Embryonic facial prominence (tissue), 1 donor: Measurements from ENCODE around the gene EIF3J.
"Not testable (repeated sequence)": the region's sequence is repeated elsewhere in the genome, so short reads cannot be mapped to it uniquely, and the experiment has no call there.

Experiments
- DNase-seq: peaks from one replicate; pipeline ENCODE4 v3.0.0-alpha.2; 2016; ENCODE audit errors: extremely low spot score

Gene EIF3J

DNA sequence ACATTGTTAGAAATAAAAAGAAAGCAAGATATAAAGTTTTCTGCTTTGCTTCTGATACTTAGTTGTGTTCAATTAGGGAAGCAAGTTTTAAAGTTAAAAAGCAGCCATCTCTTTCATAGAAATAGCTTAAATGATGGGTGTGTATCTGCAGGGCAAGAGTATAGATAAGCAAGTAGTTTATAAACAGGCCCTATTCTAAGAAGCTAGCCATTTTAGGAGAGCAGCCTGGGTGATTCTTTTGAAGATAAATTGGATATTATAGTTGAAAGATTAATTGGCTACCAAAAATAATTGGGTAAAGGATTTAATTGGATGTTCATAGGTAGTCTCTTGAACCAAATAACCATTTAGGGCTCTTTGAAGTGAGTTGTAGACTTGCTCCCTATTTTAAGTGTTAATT is 5.6 kb downstream of the EIF3J start:
- DNase-seq: no peak

DNA sequence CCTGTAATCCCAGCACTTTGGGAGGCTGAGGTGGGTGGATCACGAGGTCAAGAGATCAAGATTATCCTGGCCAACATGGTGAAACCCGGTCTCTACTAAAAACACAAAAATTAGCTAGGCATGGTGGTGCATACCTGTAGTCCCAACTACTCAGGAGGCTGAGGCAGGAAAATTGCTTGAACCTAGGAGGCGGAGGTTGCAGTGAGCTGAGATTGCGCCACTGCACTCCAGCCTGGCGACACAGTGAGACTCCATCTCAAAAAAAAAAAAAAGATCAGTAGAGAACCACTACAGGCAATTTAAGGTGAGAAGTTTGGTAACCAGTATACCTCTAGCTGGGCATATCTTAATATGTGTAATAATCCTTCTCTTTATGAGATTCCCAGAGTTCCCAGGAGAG is 7.8 kb downstream of the EIF3J start:
- not testable (repeated sequence) for DNase-seq

DNA sequence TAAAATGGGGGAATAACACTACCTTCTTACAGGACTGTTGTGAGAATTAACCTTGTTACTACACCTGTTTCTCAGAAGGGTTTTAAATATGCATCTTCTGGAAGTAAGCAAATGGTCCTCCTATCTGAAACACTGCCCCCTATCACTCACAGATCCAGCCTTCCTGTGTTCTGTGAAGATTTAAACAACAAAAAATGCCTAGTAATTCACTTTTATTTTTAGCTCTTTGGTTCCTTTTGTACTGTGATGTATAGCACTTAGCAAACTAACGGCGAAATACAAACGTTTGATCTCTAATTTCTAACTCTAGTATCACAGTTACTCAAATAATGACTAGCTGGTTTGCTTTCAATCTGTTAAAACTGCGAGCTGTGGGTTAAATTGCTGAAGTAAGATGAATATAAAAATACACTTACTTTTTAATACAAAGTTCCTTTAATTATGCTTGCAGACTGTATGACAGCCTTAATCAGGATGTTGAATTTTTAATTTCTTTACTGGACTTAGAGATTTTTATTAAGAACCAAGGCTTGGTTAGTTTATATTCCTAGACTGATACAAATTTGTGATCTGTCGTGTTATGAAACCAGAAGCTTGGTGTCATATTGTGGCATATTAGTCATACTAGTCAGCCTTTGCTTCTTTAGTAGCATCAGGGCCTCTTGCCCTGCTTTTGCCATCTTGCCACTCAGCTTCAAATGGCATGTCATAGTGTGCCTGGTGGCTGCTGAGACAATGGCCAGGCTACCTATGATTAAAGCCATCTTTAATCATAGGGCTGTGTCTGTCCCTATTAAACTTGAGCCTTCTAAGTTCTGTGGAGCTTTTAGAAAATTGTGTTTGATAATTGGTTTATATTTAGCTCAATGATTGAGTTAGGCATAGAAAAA is 9.2 kb downstream of the EIF3J start:
- no peak for DNase-seq

DNA sequence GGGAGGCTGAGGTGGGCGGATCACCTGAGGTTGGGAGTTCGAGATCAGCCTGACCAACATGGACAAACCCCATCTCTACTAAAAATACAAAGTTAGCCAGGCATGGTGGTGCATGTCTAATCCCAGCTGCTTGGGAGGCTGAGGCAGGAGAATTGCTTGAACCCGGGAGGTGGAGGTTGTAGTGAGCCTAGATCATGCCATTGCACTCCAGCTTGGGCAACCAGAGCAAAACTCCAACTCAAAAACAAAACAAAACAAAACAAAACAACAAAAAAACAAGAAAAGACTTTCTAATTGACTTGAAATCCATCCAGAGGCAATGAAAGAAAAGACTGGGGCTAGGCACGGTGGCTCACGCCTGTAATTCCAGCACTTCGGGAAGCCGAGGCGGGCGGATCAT is 12.2 kb downstream of the EIF3J start:
- DNase-seq: not testable (repeated sequence)

DNA sequence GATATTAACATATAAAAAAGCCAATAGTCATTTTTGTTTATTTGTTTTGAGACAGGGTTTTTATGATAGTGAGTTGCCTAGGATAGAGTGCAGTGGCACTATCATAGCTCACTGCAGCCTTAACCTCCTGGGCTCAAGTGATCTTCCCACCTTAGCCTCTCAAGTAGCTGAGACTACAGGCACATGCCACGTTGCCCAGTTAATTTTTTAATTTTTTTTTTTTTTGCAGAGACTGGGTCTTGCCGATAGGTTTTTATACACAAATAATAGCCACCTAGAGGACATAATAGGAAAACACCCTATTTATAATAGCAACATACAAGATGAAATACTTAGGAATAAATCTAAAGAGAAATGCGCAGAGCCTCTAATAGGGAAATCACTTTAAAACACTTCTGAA is 13.3 kb downstream of the EIF3J start:
- DNase-seq: peak; percentile 18

DNA sequence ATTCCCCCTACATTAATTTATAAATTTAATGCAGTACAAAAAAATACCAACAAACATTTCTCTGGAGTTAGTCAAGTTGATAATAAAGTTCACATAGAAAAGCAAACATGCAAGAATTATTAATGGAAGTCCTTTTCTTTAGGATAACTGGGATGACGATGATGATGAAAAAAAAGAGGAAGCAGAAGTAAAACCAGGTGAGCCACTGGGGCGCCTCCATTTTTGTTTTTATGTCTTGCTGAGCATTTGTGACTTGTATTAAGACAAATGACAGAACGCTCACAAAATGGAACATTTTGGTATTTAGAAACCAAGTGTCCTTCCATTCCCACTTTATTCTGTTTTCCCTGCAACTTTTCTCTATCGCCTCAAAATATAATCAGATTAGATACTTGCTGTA is 13.8 kb downstream of the EIF3J start:
- no peak for DNase-seq

DNA sequence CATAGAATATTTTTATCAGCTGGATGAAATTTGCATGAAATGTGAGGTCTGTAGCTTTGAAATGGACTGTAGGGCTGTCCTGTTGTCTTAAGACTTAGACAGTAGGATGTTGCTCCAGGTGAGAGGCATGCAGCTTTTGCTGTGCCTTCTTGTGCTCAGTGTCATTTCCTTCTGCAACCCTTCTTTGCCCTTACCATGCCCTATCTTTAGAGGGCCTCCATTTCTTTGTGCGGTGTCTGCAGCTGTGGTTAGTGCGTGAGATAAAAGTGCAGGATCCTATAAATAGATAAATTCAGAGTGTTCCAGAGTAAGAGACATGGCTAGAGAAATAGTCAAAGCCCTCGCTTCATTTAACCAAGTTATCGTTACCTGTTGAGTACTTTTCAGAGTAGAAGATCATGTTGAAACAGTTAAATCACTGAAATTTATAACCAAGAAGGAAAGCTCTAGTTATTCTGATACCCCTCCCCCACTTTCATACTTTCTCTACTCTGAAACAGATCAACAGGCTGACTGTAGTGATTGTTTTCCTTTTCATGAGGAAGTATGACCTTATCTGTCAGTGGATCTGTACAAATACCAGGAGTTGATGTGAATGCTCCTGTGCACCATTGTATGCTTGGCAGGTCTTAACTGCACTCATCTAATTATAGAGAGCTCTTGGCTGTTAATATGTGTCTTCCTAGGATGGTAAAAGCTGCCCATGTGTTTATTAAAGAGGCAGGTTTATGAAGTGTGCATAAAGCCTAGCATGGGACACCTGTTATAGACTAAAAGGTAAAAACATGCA is 18.2 kb downstream of the EIF3J start:
- no peak for DNase-seq

DNA sequence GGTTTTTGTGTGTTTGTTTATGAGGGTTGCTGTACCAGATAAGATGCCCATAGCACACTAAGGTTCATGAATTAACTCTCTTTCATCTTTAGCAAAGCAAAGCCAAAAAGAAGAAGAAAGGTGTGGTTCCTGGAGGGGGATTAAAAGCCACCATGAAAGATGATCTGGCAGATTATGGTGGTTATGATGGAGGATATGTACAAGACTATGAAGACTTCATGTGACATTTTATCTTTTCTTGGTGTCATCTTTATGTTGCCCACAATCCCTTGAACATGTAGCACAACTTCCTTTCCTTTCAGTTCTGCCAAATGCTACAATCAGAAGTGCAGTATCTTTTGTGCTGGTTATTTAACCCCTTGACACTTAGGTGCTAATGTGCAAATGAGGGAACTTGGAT is 24.0 kb downstream of the EIF3J start:
- not testable (repeated sequence) for DNase-seq

DNA sequence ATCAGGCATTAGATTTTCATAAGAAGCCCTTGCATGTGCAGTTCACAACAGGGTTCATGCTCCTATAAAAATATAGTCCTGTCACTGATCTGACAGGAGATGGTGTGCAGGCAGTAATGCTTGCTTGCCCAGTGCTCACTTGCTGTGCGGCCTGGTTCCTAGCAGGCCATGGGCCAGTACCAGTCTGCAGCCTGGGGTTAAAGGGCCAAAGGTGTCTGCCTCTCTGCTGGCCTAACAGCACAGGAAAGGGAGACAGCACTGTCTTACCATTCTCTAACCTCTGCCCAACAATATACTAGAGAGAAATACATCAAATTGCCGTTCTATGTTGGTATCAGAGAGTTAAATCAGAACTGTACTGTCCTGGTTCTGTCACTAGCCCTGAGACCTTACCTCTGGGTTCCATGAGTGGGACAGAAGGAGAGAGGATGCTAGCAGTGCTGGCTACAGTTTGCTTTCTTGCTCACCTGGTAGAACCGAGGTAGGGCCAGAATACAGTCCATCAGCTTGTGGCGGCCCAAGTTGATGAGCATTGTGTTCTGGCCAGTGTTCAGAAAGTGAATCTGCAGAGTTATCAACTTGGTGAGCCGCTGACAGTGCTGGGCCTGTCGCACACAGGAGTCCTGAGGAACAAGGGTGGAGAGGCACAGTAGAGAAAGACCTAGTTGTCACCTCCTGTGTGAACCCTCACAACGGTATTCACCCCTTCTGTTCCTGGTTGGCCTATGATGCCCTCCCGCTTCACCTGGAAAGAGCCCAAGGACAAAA is 28.6 kb downstream of the EIF3J start:
- no peak for DNase-seq

DNA sequence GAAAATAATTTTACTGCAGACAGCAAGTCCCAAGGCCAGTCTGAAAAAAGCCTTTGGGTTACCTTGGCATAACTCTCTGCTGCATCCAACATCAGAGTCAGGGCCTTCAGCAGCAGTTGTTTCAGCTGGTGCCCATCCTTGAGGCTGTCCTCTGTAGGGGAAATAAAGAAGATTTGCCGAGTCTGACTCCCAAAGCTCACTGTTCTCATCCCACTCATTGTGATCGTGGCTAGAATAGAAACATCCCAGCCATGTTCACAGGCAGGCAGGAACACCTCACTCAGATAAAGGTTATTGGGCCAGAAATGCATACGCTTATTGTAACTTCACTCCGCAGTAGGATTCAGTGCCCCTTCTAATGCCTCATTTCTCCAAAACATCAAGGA is 29.2 kb downstream of the EIF3J start:
- DNase-seq: no peak

DNA sequence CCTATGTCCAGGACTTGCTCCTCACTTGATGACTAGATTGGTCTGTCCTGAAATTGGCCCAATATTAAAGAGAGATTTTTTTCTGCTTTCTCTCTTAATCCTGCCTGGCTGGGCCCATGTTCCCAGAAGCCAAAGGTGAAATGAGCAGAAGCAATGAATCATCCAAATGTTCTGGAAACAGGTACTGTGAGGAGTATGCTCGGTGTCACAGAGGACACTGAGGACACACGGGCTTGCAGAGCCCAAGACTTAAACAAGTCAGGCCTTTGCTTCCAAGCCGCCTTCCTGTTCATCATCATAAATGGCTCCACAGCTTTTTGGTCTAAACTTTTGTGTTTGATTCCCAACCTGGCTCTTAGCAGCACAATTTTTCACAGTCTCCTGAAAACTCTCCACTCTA is 31.4 kb downstream of the EIF3J start:
- DNase-seq: no peak

DNA sequence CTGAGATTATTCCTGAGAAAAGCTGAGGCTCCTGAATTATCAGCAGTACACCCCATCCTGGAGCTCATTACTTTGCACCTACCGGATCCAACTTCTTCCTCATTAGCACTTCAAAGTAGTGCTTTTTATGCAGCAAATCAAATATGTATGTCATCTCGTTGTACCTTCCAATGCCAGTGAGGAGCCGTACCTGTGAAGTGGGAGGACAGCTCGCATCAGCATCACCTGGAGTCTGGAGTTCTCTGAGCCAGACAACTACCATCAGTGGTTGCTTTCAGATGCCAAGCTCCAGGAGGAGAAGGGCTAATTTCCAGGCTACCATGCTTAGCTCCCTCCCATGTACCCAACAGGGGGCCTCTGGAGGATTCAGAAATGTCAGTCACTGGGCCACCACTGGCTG is 32.4 kb downstream of the EIF3J start:
- DNase-seq: no peak

DNA sequence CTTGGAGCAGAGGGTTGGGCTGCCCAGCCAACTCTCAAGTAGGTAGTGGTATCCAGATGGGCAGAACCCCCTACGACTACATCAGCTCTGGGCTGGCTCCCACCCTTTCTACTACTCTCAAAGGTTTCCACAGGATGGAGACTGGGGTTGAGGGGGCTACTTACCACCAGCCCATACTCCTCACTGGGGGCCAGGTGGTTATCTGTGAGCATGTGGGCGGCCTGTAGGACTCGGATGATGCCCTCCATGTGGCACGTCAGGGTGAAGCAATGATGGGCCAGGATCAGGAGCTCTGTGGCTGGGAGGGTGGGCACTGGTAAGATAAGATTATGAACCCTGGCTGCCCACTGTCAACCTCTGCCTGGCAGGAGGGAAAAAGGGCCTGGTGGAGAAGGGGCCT is 33.4 kb downstream of the EIF3J start:
- DNase-seq: no peak

DNA sequence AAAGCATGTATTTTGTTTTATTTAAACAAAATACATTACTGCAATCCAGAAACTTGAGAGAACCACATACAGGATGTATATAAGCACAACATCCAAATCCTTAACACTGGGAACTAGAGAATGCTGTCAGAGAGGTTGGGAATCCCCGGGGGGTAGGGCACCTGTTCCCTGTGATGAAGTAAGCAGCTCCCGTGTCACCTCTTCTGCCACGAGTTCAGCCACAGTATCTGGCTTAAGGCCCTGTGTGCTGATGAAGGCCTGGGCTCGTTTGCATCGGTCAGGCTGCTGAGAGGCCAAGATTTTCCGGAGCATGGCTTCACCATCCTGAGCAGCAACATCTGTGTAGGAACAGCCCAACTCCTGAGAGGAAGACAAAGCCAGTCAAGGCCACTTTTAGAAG is 36.4 kb downstream of the EIF3J start:
- no peak for DNase-seq

DNA sequence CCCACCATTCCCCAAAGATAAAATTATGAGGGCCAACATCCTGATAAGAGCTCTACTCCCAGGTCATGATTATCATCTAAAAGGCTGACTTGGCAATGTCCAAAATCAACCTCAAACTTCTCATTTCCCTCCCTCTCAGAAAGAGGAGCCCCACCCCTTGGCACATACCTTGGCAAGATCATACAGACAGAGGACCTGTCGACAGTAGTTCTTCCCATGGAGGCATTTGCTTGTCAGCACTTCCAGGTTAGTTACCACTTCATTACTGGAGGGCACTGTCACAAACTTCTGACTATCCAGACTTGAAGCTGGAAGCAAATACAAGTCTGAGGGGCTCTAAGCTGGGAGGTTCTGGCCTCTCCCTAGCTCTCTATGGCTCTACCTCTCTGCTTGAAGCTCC is 37.8 kb downstream of the EIF3J start:
- no peak for DNase-seq

DNA sequence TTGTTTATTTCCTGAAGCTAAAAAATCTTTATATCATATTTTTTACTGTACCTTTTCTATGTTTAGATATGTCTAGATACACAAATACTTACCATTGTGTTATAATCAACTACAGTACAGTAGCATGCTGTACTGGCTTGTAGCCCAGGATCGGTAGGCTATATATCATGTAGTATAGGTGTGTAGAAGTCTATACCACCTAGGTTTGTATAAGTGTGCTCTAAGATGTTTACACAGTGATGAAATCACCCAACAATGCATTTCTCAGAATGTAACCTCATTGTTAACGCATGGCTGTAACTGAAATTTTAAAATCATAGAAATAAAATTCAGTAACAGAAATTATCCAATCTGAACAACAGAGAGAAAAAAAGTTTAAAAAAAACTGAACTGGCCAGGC is 43.2 kb downstream of the EIF3J start:
- no peak for DNase-seq

DNA sequence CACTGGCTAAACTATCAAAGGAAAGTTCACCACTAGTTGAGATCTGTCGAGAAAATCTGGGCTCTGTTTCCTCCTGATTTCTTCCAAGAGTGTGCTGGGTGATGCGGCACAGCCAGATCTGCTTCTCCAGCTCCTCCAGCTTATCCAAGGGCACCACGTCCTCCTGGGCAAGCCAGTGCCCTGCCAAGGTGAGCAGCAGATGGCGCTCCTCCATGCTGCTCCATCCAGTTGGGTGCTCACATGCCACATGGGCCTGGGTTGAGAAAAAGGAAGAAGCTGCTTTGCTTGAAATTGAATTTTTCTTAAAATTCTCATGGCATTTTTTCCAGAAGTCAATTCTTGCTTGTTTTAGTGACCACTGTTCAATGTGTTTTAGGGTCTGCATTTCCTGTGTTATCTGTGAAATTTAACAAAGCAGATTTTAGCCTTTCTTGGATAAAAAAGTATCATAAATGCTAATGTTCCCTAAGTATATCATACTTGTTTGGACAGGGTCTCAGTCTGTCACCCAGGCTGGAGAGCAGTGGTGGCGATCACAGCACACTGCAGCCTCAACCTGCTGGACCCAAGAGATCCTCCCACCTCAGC is 47.3 kb downstream of the EIF3J start:
- DNase-seq: no peak

DNA sequence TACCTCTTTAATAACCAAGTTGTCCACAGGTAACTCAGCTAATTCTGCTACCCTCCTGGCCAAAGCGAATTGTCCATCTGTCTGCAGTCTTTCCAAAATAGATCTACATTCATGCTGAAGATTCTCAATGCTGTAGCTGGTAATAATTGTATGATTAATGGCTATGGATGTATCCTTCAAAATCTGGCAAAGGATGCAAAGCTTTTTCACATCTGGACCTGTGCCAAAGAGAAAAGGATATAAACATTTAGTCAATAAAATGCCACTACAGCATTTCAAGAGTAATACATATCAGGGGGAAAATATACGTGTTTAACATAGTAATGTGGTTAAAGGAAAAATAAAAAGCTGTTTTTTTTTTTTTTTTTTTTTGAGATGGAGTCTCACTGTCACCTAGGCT is 48.7 kb downstream of the EIF3J start:
- no peak for DNase-seq

DNA sequence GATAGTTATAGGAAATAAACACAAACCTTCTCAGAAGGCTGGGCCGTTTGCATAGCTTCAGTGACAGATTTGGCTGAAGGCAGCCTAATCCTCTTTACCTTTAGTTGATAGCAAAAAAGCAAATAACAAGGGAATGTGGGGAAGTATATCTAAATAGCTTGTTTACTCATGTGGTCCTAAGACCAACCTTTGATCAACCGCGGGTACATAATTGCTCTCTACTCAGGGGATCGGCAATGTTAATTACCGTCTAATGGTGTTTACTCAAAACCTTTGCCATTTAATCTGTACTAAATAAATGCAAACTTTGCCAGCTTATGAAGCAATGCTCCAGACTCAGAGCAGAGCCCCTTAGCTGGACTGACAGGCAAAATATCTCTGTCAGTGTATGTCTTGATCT is 51.6 kb downstream of the EIF3J start:
- DNase-seq: no peak

DNA sequence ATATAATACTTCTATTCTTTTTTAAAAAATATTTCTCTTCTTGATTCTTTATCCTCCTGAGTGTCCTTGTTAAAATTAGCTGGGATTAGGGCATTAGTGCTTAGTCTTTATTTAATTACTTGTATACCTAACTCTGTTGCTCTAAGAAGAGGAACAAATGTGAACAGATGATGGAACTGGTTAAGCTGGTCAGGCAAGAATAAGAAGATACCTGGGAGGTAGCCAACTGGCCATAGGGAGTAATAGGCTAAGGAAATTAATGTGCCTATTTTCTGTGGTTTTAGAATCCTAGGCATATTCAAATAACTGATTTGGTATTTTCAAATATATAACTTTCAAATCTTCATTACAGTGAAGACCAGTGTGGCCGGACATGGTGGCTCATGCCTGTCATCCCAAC is 54.4 kb downstream of the EIF3J start:
- no peak for DNase-seq

DNA sequence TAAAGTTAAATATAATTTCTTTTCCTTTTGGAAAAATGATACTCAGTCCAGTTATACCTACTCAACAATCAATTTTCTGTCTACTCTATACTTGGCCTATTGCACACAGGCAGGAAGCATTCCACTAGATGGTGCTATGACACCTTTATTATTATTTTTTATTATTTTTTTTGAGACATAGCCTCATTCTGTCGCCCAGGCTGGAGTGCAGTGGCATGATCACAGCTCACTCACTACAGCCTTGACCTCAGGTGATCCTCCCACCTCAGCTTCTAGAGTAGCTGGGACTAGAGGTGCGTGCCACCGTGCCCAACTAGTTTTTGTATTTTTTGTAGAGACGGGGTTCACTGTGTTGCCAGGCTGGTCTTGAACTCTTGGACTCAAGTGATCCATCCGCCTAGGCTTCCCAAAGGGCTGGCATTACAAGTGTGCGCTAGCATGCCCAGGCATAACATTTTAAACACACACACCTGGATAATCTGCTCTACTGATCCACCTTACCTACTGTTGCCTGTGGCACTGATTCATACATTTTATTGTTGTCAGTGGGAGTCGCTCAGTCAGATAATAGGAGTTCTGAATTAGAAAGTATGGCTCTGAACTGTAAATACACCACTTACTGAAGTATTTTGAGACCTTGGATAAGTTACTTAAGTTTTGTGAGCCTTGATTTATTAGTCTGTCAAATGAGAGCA is 56.2 kb downstream of the EIF3J start:
- DNase-seq: no peak
